ENCODE results near the gene SAMD1.

The SAMD1 gene

DNA sequence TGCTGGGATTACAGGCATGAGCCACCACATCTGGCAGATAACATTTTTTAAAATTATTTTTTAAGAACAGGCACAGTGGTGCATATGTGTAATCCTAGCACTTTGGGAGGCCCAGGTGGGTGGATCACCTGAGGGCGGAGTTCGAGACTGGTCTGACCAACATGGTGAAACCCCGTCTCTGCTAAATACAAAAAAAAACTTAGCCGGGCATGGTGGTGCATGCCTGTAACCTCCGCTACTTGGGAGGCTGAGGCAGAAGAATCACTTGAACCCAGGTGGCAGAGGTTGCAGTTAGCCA lies 28.0 kb downstream of the SAMD1 start:
- Histone ChIP-seq H3K4me3 (ENCODE audit: low read depth, low read length) (no peak overlapping the region), H3K79me1 (ENCODE audit: low read length) (peaks cover 3% of the 10 kb centered on the region), H3K27me3 (ENCODE audit: insufficient read depth, low read length) (peaks cover 3% of the 10 kb centered on the region), H2AFZ (ENCODE audit: insufficient read depth, low read length, poor library complexity) (no peak overlapping the region), H4K12ac (ENCODE audit: low read depth, low read length) (no peak overlapping the region), H3K9ac (ENCODE audit: low read length) (no peak overlapping the region), H3K27ac (ENCODE audit: low read depth, low read length) (no peak overlapping the region), H3K79me2 (ENCODE audit: control insufficient read depth, insufficient read depth, low read length, poor library complexity) (no peaks in the 10 kb centered on the region), H3K18ac (ENCODE audit: low read length) (no peak overlapping the region), H3K23ac (ENCODE audit: low read length) (no peak overlapping the region), H3K4me2 (ENCODE audit: low read length) (no peak overlapping the region), H4K8ac (ENCODE audit: low read depth, low read length) (no peak overlapping the region), H2BK12ac (ENCODE audit: low read length) (no peak overlapping the region), H3K36me3 (ENCODE audit: control insufficient read depth in 1 of 2, insufficient read depth in 2 of 2, low read length in 2 of 2) (no peaks in the 10 kb centered on the region), H3K14ac (ENCODE audit: low read length) (no peak overlapping the region), H2BK120ac (ENCODE audit: insufficient read depth, low read length, poor library complexity) (peak overlapping the region; percentile 57), H3K9me3 (ENCODE audit: insufficient read depth, low read depth, low read length) (no peaks in the 10 kb centered on the region), H2BK5ac (ENCODE audit: low read depth, low read length, poor library complexity) (no peak overlapping the region), H2AK5ac (ENCODE audit: low read length) (no peak overlapping the region), H3K4ac (ENCODE audit: low read depth, low read length) (no peak overlapping the region), H4K91ac (ENCODE audit: low read depth, low read length) (peak overlapping the region; percentile 78), H3K4me1 (ENCODE audit: control insufficient read depth in 1 of 2, insufficient read depth in 2 of 2, low read length in 2 of 2) (peaks cover 0 to 7% of the 10 kb centered on the region in 2 experiments)
- WGBS (ENCODE audit: extremely low coverage, insufficient coverage, insufficient read length), result no CpG with 5 or more reads among the region's 5 CpGs
- peak; percentile 74 to 87 for DNase-seq

DNA sequence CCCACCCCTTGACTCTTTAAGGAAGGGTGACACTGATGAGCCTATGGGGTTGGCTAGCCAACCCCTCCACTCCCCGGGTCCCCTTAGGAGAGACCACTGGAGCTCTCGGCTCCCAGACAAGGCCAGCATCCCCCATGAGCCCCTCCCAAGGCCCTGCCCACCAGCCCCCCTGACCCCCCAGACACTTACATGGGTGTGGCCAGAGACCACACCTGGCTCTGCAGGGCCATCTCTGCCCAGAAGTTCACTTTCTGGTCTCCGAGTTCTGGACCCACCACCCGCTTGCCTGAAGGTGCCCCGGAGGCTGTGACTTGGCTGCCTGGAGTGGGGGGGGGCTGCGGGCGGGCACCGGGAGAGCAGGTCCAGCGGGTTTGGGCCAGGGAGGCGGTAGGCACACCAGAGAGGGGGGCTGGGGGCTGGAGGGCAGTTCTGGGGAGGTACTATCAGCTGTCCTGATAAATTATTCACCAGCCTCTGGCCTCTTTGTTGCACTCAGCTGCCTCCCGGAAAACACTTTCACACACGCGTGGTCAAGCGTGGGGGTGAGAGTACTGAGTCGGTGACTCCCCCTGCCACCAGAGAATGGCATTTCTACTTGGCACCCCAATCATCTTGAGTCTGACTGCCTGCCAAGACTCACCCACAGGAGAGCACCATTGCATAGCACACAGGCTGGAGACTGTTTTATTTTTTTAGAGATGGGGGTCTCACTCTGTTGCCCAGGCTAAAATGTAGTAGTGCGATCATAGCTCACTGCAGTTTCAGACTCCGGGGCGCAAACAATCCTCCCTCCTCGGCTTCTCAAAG lies 28.6 kb downstream of the SAMD1 start, which contains the start of gene PALM3:
PALM3 (minus strand) TSS at position 326 of the 807 bp plus-strand sequence; CDS start at position 230, 96 bp downstream.
- Histone ChIP-seq H3K36me3 (ENCODE audit: control insufficient read depth in 1 of 2, insufficient read depth in 2 of 2, low read length in 2 of 2) (no peaks in the 10 kb centered on the region), H3K23ac (ENCODE audit: low read length) (no peak within 1 kb of the TSS), H2BK5ac (ENCODE audit: low read depth, low read length, poor library complexity) (peak within 1 kb of the TSS; percentile 24), H3K4me2 (ENCODE audit: low read length) (no peak within 1 kb of the TSS), H3K14ac (ENCODE audit: low read length) (peak within 1 kb of the TSS; percentile 20), H3K27ac (ENCODE audit: low read depth, low read length) (peak within 1 kb of the TSS; percentile 67), H3K9ac (ENCODE audit: low read length) (no peak within 1 kb of the TSS), H4K12ac (ENCODE audit: low read depth, low read length) (no peak within 1 kb of the TSS), H2AK5ac (ENCODE audit: low read length) (no peak within 1 kb of the TSS), H4K91ac (ENCODE audit: low read depth, low read length) (peak within 1 kb of the TSS; percentile 78), H3K79me2 (ENCODE audit: control insufficient read depth, insufficient read depth, low read length, poor library complexity) (no peaks in the 10 kb centered on the region), H3K4ac (ENCODE audit: low read depth, low read length) (no peak within 1 kb of the TSS), H2BK12ac (ENCODE audit: low read length) (peak within 1 kb of the TSS; percentile 18), H4K8ac (ENCODE audit: low read depth, low read length) (peak within 1 kb of the TSS; percentile 26), H3K4me3 (ENCODE audit: low read depth, low read length) (no peak within 1 kb of the TSS), H3K79me1 (ENCODE audit: low read length) (peaks cover 3% of the 10 kb centered on the region), H2BK120ac (ENCODE audit: insufficient read depth, low read length, poor library complexity) (peak within 1 kb of the TSS; percentile 64), H3K18ac (ENCODE audit: low read length) (no peak within 1 kb of the TSS), H3K27me3 (ENCODE audit: insufficient read depth, low read length) (peaks cover 3% of the 10 kb centered on the region), H3K9me3 (ENCODE audit: insufficient read depth, low read depth, low read length) (no peaks in the 10 kb centered on the region), H2AFZ (ENCODE audit: insufficient read depth, low read length, poor library complexity) (no peak within 1 kb of the TSS), H3K4me1 (ENCODE audit: control insufficient read depth in 1 of 2, insufficient read depth in 2 of 2, low read length in 2 of 2) (peaks cover 0 to 7% of the 10 kb centered on the region in 2 experiments)
- DNase-seq, result peak; percentile 83 to 92
- WGBS (ENCODE audit: extremely low coverage, insufficient coverage, insufficient read length), result no CpG with 5 or more reads among the region's 19 CpGs

DNA sequence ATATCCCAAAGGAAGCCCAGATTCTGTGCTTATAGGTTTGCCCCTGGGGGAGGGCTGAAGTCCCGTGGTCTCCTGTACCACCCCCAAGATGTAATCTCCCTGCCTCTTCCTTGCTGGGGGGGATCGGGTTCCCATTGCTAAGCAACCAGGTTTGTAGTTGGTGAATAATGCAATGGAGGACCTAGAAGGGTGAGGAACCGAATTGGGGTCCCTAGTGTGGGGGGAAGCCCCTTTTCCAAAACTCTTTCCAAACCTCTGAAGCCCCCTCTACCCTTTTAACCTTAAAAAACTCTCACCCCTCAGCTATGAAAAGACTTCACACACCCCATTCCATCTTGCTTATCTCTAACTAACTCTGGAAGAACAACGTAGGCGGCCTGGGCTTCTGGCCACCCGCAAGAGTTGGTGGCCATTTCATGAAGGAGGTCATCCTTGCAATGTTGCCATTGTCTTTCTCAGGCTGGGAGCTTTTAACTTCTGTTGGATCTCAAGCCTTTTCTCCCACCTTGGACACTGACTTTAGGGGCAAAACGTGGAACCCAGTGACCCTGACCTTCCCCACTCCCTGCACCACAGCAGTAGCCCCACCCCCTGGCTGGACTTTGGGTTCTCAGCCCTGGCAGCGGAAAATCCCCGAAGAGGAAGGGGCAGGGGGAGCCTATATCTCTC lies 29.3 kb downstream of the SAMD1 start:
- Histone ChIP-seq H4K8ac (ENCODE audit: low read depth, low read length) (peak overlapping the region; percentile 26), H3K4me1 (ENCODE audit: control insufficient read depth in 1 of 2, insufficient read depth in 2 of 2, low read length in 2 of 2) (peaks cover 0 to 7% of the 10 kb centered on the region in 2 experiments), H3K4me2 (ENCODE audit: low read length) (no peak overlapping the region), H3K9me3 (ENCODE audit: insufficient read depth, low read depth, low read length) (no peaks in the 10 kb centered on the region), H4K91ac (ENCODE audit: low read depth, low read length) (peak overlapping the region; percentile 70), H2AFZ (ENCODE audit: insufficient read depth, low read length, poor library complexity) (no peak overlapping the region), H3K27ac (ENCODE audit: low read depth, low read length) (peak overlapping the region; percentile 67), H2BK12ac (ENCODE audit: low read length) (peak overlapping the region; percentile 18), H3K79me2 (ENCODE audit: control insufficient read depth, insufficient read depth, low read length, poor library complexity) (no peaks in the 10 kb centered on the region), H3K27me3 (ENCODE audit: insufficient read depth, low read length) (peaks cover 3% of the 10 kb centered on the region), H2BK120ac (ENCODE audit: insufficient read depth, low read length, poor library complexity) (peak overlapping the region; percentile 64), H3K18ac (ENCODE audit: low read length) (no peak overlapping the region), H3K36me3 (ENCODE audit: control insufficient read depth in 1 of 2, insufficient read depth in 2 of 2, low read length in 2 of 2) (no peaks in the 10 kb centered on the region), H3K4me3 (ENCODE audit: low read depth, low read length) (no peak overlapping the region), H2BK5ac (ENCODE audit: low read depth, low read length, poor library complexity) (peak overlapping the region; percentile 24), H3K79me1 (ENCODE audit: low read length) (peaks cover 3% of the 10 kb centered on the region), H4K12ac (ENCODE audit: low read depth, low read length) (no peak overlapping the region), H3K14ac (ENCODE audit: low read length) (peak overlapping the region; percentile 20), H3K4ac (ENCODE audit: low read depth, low read length) (no peak overlapping the region), H3K9ac (ENCODE audit: low read length) (no peak overlapping the region), H3K23ac (ENCODE audit: low read length) (no peak overlapping the region), H2AK5ac (ENCODE audit: low read length) (no peak overlapping the region)
- peak; percentile 70 to 84 for DNase-seq
- no CpG with 5 or more reads among the region's 9 CpGs for WGBS (ENCODE audit: extremely low coverage, insufficient coverage, insufficient read length)

DNA sequence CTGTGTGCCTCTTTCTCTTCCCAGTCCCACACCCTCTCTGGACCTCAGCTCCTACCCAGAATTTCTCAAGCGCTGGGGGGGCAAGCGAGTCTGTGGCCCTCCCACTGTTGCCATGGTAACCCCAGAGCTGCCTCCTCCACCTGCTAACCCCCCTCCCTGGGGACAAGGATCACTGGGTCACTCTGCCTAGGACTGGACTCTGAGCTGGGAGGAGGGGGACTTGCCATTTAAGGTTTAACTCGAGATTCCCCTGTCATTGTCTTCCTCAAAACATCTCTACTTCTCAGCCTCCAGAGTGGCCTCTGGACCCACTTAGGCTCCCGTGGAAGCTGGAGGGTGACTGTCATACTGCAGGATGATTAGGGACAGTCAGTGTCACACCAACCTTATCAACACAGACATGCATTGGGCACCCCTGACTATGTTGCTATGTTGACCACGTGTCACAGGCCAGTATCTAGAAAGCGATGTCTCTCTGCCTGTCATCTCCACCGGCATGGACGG lies 30.8 kb downstream of the SAMD1 start:
- H3K27me3 ChIP-seq (ENCODE audit: insufficient read depth, low read length), result peaks cover 3% of the 10 kb centered on the region
- no CpG with 5 or more reads among the region's 8 CpGs for WGBS (ENCODE audit: extremely low coverage, insufficient coverage, insufficient read length)
- H4K8ac ChIP-seq (ENCODE audit: low read depth, low read length), result no peak overlapping the region
- H2BK120ac ChIP-seq (ENCODE audit: insufficient read depth, low read length, poor library complexity), result no peak overlapping the region
- H3K9ac ChIP-seq (ENCODE audit: low read length), result no peak overlapping the region
- no peaks in the 10 kb centered on the region for H3K9me3 ChIP-seq (ENCODE audit: insufficient read depth, low read depth, low read length)
- no peaks in the 10 kb centered on the region for H3K79me2 ChIP-seq (ENCODE audit: control insufficient read depth, insufficient read depth, low read length, poor library complexity)
- H4K91ac ChIP-seq (ENCODE audit: low read depth, low read length), result no peak overlapping the region
- H3K18ac ChIP-seq (ENCODE audit: low read length), result no peak overlapping the region
- peak overlapping the region; percentile 25 for H2BK12ac ChIP-seq (ENCODE audit: low read length)
- H3K23ac ChIP-seq (ENCODE audit: low read length), result no peak overlapping the region
- no peak overlapping the region for H3K27ac ChIP-seq (ENCODE audit: low read depth, low read length)
- H2AK5ac ChIP-seq (ENCODE audit: low read length), result no peak overlapping the region
- H3K4me2 ChIP-seq (ENCODE audit: low read length), result no peak overlapping the region
- no peak overlapping the region for H3K14ac ChIP-seq (ENCODE audit: low read length)
- H3K4me3 ChIP-seq (ENCODE audit: low read depth, low read length), result no peak overlapping the region
- DNase-seq, result peak in 1 of 2 donors; percentile 13
- H3K4me1 ChIP-seq (ENCODE audit: control insufficient read depth in 1 of 2, insufficient read depth in 2 of 2, low read length in 2 of 2), result peaks cover 0 to 7% of the 10 kb centered on the region in 2 experiments
- no peak overlapping the region for H4K12ac ChIP-seq (ENCODE audit: low read depth, low read length)
- peaks cover 3% of the 10 kb centered on the region for H3K79me1 ChIP-seq (ENCODE audit: low read length)
- no peak overlapping the region for H2AFZ ChIP-seq (ENCODE audit: insufficient read depth, low read length, poor library complexity)
- H3K4ac ChIP-seq (ENCODE audit: low read depth, low read length), result no peak overlapping the region
- no peak overlapping the region for H2BK5ac ChIP-seq (ENCODE audit: low read depth, low read length, poor library complexity)
- H3K36me3 ChIP-seq (ENCODE audit: control insufficient read depth in 1 of 2, insufficient read depth in 2 of 2, low read length in 2 of 2), result no peaks in the 10 kb centered on the region
